DOHH2 (cell line): ENCODE data around the gene HSPG2.

ENCODE experiments used
- H3F3A ChIP-seq: fragments of 200-600 bp; sonication (generic), shearing (Covaris generic); 2 replicates; pipeline ENCODE4 v1.6.0; 2016; ENCODE audit warnings: antibody characterized with exemption, mild to moderate bottlenecking; ENCODE audit not compliant: control insufficient read depth, insufficient read depth
- H3K27ac ChIP-seq: fragments of 200-600 bp; sonication (generic); 2 replicates; pipeline ENCODE4 v1.5.1; 2014; ENCODE audit warnings: low read depth, mild to moderate bottlenecking, low read length, moderate library complexity
- H3K27me3 ChIP-seq: fragments of 200-600 bp; sonication (generic); 2 replicates; pipeline ENCODE4 v1.6.1; 2014; ENCODE audit warnings: mild to moderate bottlenecking, low read length, mixed read lengths; ENCODE audit not compliant: control insufficient read depth
- H3K36me3 ChIP-seq: fragments of 200-600 bp; sonication (generic); 2 replicates; pipeline ENCODE4 v1.6.1; 2014; ENCODE audit warnings: mild to moderate bottlenecking, low read length, moderate library complexity, mixed read lengths; ENCODE audit not compliant: control insufficient read depth
- H3K4me1 ChIP-seq: fragments of 200-600 bp; sonication (generic); 2 replicates; pipeline ENCODE4 v1.6.1; 2014; ENCODE audit warnings: mild to moderate bottlenecking, low read length, mixed read lengths; ENCODE audit not compliant: control insufficient read depth
- H3K4me2 ChIP-seq: fragments of 200-600 bp; sonication (generic); 2 replicates; pipeline ENCODE4 v1.6.0; 2014; ENCODE audit warnings: mild to moderate bottlenecking, low read length, moderate library complexity
- H3K4me3 ChIP-seq: fragments of 200-600 bp; sonication (generic); 2 replicates; pipeline ENCODE4 v1.5.1; 2014; ENCODE audit warnings: mild to moderate bottlenecking, low read length, mixed read lengths
- H3K79me2 ChIP-seq: fragments of 200-600 bp; sonication (generic); 2 replicates; pipeline ENCODE4 v1.6.1; 2014; ENCODE audit warnings: mild to moderate bottlenecking, low read length, mixed read lengths; ENCODE audit not compliant: control insufficient read depth
- H3K9me2 ChIP-seq: fragments of 200-600 bp; sonication (generic); replicated peaks from 2 replicates; pipeline ENCODE4 v1.6.1; 2014; ENCODE audit warnings: mild to moderate bottlenecking, low read length, mixed read lengths; ENCODE audit not compliant: control insufficient read depth
- H3K9me3 ChIP-seq: fragments of 200-600 bp; sonication (generic); 2 replicates; pipeline ENCODE4 v1.6.1; 2014; ENCODE audit warnings: antibody characterized with exemption, low read length, mixed read lengths; ENCODE audit not compliant: control insufficient read depth, insufficient read depth
- H4K20me1 ChIP-seq: fragments of 200-600 bp; sonication (generic); 2 replicates; pipeline ENCODE4 v1.6.0; 2014; ENCODE audit warnings: low read depth, mild to moderate bottlenecking, antibody characterized with exemption, low read length, moderate library complexity; ENCODE audit not compliant: control insufficient read depth, insufficient read depth
- CTCF ChIP-seq: fragments of 200-600 bp; sonication (generic); IDR thresholded peaks from one replicate; pipeline ENCODE4 v1.5.1; 2014; ENCODE audit warnings: antibody characterized with exemption, mild to moderate bottlenecking, low read depth, low read length; ENCODE audit not compliant: poor library complexity, severe bottlenecking
- EZH2phosphoT487 ChIP-seq: fragments of 200-600 bp; sonication (generic); IDR thresholded peaks from 2 replicates; pipeline ENCODE4 v1.6.1; 2017; ENCODE audit warnings: borderline replicate concordance, mild to moderate bottlenecking, antibody characterized with exemption, low read length, moderate library complexity, mixed read lengths

Gene HSPG2

GRCh38 chr1:21873761-21874160 lies 63.3 kb downstream of the HSPG2 start:
- H4K20me1 ChIP-seq = no peaks in the 10 kb centered on the region
- no peak overlapping the region for H3K4me2 ChIP-seq
- no peaks in the 10 kb centered on the region for H3K27me3 ChIP-seq
- no peaks in the 10 kb centered on the region for H3K4me1 ChIP-seq
- no peak overlapping the region for H3K4me3 ChIP-seq
- no peaks in the 10 kb centered on the region for H3K36me3 ChIP-seq
- TF ChIP-seq CTCF (no peak), EZH2phosphoT487 (no peak)
- H3F3A ChIP-seq = no peaks in the 10 kb centered on the region
- no peaks in the 10 kb centered on the region for H3K9me2 ChIP-seq
- no peaks in the 10 kb centered on the region for H3K9me3 ChIP-seq
- no peak overlapping the region for H3K27ac ChIP-seq
- no peaks in the 10 kb centered on the region for H3K79me2 ChIP-seq

- Histone ChIP-seq H3K36me3 (no peaks in the 10 kb centered on the region), H3F3A (no peaks in the 10 kb centered on the region), H3K79me2 (no peaks in the 10 kb centered on the region), H4K20me1 (no peaks in the 10 kb centered on the region), H3K4me2 (no peak overlapping the region), H3K4me1 (no peaks in the 10 kb centered on the region), H3K9me2 (no peaks in the 10 kb centered on the region), H3K9me3 (no peaks in the 10 kb centered on the region), H3K27ac (no peak overlapping the region), H3K27me3 (no peaks in the 10 kb centered on the region), H3K4me3 (no peak overlapping the region)
- TF ChIP-seq EZH2phosphoT487 = no peak
- no peak for TF ChIP-seq CTCF
Measured at GRCh38 chr1:21873174-21873573, 63.9 kb downstream of the HSPG2 start.

DNA sequence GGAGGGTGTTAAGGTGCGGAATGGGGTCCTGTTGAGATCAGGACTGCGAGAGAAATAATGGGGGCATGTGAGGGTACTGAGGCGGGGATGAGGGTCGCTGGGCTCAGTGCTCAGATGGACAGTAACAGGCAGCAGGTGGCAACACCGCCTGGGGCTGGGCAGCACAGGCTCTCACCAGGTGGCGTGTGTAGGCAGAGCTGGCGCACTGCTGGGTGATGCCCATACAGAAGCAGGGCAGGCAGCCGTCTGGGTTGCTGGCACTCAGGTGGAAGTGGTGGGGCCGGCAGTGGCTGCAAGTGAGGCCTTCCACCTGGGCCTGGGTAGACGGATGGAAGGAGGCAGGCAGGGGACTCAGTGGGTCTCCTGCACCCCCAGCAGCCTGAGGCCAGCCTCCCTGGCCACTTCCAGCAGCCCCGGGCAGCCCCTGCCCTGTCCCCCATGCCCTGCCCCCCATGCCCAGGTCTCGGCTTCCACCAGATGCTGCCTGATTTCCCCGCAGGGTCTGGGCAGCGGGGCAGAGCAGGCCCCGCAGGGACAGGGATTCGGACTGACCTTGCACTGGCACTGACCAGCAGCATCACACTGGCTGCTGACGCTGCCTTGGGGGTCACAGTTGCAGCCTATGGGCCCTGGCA lies 64.5 kb downstream of the HSPG2 start:
- Histone ChIP-seq H3K79me2 (no peaks in the 10 kb centered on the region), H3K36me3 (no peaks in the 10 kb centered on the region), H3K27ac (no peak overlapping the region), H3K9me2 (no peaks in the 10 kb centered on the region), H3K9me3 (no peaks in the 10 kb centered on the region), H4K20me1 (no peaks in the 10 kb centered on the region), H3K4me3 (no peak overlapping the region), H3F3A (no peaks in the 10 kb centered on the region), H3K4me2 (no peak overlapping the region), H3K4me1 (no peaks in the 10 kb centered on the region), H3K27me3 (no peaks in the 10 kb centered on the region)
- TF ChIP-seq EZH2phosphoT487 (no peak), CTCF (no peak)
